PC-9 (cell line): ENCODE results near the gene XXYLT1. TPM values are rescaled to one million over a fixed set of nuclear protein-coding genes. Genes with fewer than 3 reads are reported as not detected.
"Not testable (repeated sequence)": the region's sequence is repeated elsewhere in the genome, so short reads cannot be mapped to it uniquely, and the experiment has no call there.

Experiments
- BruUV-seq: library from RNA; stranded (reverse); fragments of 400-500 nt; replicated peaks from 2 replicates; lab custom pipeline; 2021; lab: Mats Ljungman, UMichigan
- CTCF ChIA-PET: fragments of 300-600 bp; sonication (Branson Sonifier 250); formaldehyde crosslinking; loops from one replicate; lab custom pipeline; 2022; ENCODE audit warnings: antibody characterized with exemption; lab: Charles Lee
- POLR2A ChIA-PET: fragments of 300-600 bp; sonication (Branson Sonifier 250); formaldehyde crosslinking; loops from one replicate; lab custom pipeline; 2022; ENCODE audit warnings: antibody characterized with exemption; ENCODE audit not compliant: unreplicated experiment; lab: Charles Lee
- DNase-seq, 2 experiments: peaks; one replicate each; pipeline versions ENCODE4 v3.0.0 to v3.0.0-alpha.2; 2015 to 2022; ENCODE audit warnings: mixed read lengths in 1 of 2
- H2AFZ ChIP-seq: fragments of 200-600 bp; sonication (generic); 2 replicates; pipeline ENCODE4 v1.8.1; 2017; ENCODE audit warnings: antibody characterized with exemption
- H3F3A ChIP-seq: fragments of 200-600 bp; sonication (generic); 2 replicates; pipeline ENCODE4 v1.8.1; 2017; ENCODE audit warnings: antibody characterized with exemption, mild to moderate bottlenecking, low read depth; ENCODE audit not compliant: insufficient read depth
- H3K27ac ChIP-seq: fragments of 200-600 bp; sonication (generic); 2 replicates; pipeline ENCODE4 v1.6.1; 2016; ENCODE audit warnings: mixed run types
- H3K27me3 ChIP-seq: fragments of 200-600 bp; sonication (generic); 2 replicates; pipeline ENCODE4 v1.6.1; 2016; ENCODE audit warnings: low read depth, mixed run types; ENCODE audit not compliant: insufficient read depth
- H3K36me3 ChIP-seq: fragments of 200-600 bp; sonication (generic); 2 replicates; pipeline ENCODE4 v1.6.1; 2016; ENCODE audit warnings: low read depth, mixed run types
- H3K4me1 ChIP-seq: fragments of 200-600 bp; sonication (generic); replicated peaks from 2 replicates; pipeline ENCODE4 v1.6.1; 2016; ENCODE audit warnings: mixed run types; ENCODE audit not compliant: insufficient read depth
- H3K4me2 ChIP-seq: fragments of 200-600 bp; sonication (generic); 2 replicates; pipeline ENCODE4 v1.6.1; 2017; ENCODE audit warnings: mixed run types
- H3K4me3 ChIP-seq: fragments of 200-600 bp; sonication (generic); 2 replicates; pipeline ENCODE4 v1.6.1; 2016; ENCODE audit warnings: mixed run types
- H3K79me2 ChIP-seq: fragments of 200-600 bp; sonication (generic); 2 replicates; pipeline ENCODE4 v1.6.1; 2017; ENCODE audit warnings: low read depth, mixed run types
- H3K9me2 ChIP-seq: fragments of 200-600 bp; sonication (generic); 2 replicates; pipeline ENCODE4 v1.8.1; 2017; ENCODE audit warnings: mild to moderate bottlenecking; ENCODE audit not compliant: insufficient read depth
- H3K9me3 ChIP-seq: fragments of 200-600 bp; sonication (generic); 2 replicates; pipeline ENCODE4 v1.8.1; 2016; ENCODE audit warnings: low read depth; ENCODE audit not compliant: insufficient read depth
- H4K20me1 ChIP-seq: fragments of 200-600 bp; sonication (generic); 2 replicates; pipeline ENCODE4 v1.8.1; 2017; ENCODE audit not compliant: insufficient read depth
- CTCF ChIP-seq: fragments of 200-600 bp; sonication (generic); conservative IDR thresholded peaks from 2 replicates; pipeline ENCODE4 v1.6.1; 2017; ENCODE audit warnings: mixed run types, antibody characterized with exemption, mild to moderate bottlenecking, moderate library complexity
- EZH2 ChIP-seq: fragments of 200-600 bp; sonication (generic); IDR thresholded peaks from 2 replicates; pipeline ENCODE4 v1.8.0; 2017; ENCODE audit warnings: antibody characterized with exemption, low read depth
- intact Hi-C: fragments of 100-400 bp; cut with micrococcal nuclease; formaldehyde crosslinking; loops from one replicate; pipeline ENCODE4 v1.10.0; 2022; ENCODE audit not compliant: unreplicated experiment
- total RNA-seq: library from RNA; stranded (reverse); gene quantifications from 2 replicates; pipeline ENCODE4 v1.2.3, GENCODE V29; 2021

The XXYLT1 gene
- total RNA-seq, 1 experiment from 2014 or later: 13.3 TPM

- Histone ChIP-seq H3K4me2 (no peak overlapping the region), H3K27me3 (no peaks in the 10 kb centered on the region), H3K4me1 (no peaks in the 10 kb centered on the region), H3K4me3 (no peak overlapping the region), H3K9me3 (no peaks in the 10 kb centered on the region), H3F3A (no peaks in the 10 kb centered on the region; the same call in 1 of the 2 replicates), H3K36me3 (no peaks in the 10 kb centered on the region), H3K27ac (no peak overlapping the region), H3K79me2 (no peaks in the 10 kb centered on the region), H4K20me1 (no peaks in the 10 kb centered on the region), H2AFZ (no peak overlapping the region), H3K9me2 (no peaks in the 10 kb centered on the region)
- DNase-seq: no peak
- ChIA-PET CTCF (interaction anchor here (0.6 kb wide), 1 partner anchor 45 kb away, joined by 5 read pairs; no protein-coding TSS in a partner anchor), POLR2A (no interaction called here)
- TF ChIP-seq CTCF (no peak), EZH2 (no peak)
- no TSS peak for BruUV-seq
- intact Hi-C loops: no loop called here
Observed at GRCh38 chr3:195221015-195221853, 49.7 kb downstream of the XXYLT1 start.

GRCh38 chr3:195219351-195220230, 51.4 kb downstream of the XXYLT1 start:
- H3K27me3 ChIP-seq: no peaks in the 10 kb centered on the region
- intact Hi-C loops: no loop called here
- no peaks in the 10 kb centered on the region for H4K20me1 ChIP-seq
- no peaks in the 10 kb centered on the region for H3K36me3 ChIP-seq
- H2AFZ ChIP-seq: no peak overlapping the region
- H3K4me3 ChIP-seq: no peak overlapping the region
- ChIA-PET CTCF (no interaction called here), POLR2A (no interaction called here)
- H3K4me1 ChIP-seq: no peaks in the 10 kb centered on the region
- H3K4me2 ChIP-seq: no peak overlapping the region
- H3K9me2 ChIP-seq: no peaks in the 10 kb centered on the region
- DNase-seq: no peak
- H3K9me3 ChIP-seq: no peaks in the 10 kb centered on the region
- H3K79me2 ChIP-seq: no peaks in the 10 kb centered on the region
- TF ChIP-seq EZH2: no peak
- no peak for TF ChIP-seq CTCF
- H3K27ac ChIP-seq: no peak overlapping the region
- no peaks in the 10 kb centered on the region; the same call in 1 of the 2 replicates for H3F3A ChIP-seq
- no TSS peak for BruUV-seq

GRCh38 chr3:195218331-195218730, 52.6 kb downstream of the XXYLT1 start:
- H3K4me2 ChIP-seq, H3K27me3 ChIP-seq, CTCF ChIA-PET, H3K36me3 ChIP-seq, BruUV-seq, DNase-seq, H3K4me1 ChIP-seq, H3K4me3 ChIP-seq, H3F3A ChIP-seq, H2AFZ ChIP-seq, H3K27ac ChIP-seq, H4K20me1 ChIP-seq, H3K9me2 ChIP-seq, H3K79me2 ChIP-seq, intact Hi-C loops, H3K9me3 ChIP-seq, POLR2A ChIA-PET: not testable (repeated sequence)

- BruUV-seq, H2AFZ ChIP-seq, DNase-seq, intact Hi-C loops, H3K4me2 ChIP-seq, H3F3A ChIP-seq, H3K4me3 ChIP-seq, H3K9me2 ChIP-seq, H3K27ac ChIP-seq, H3K79me2 ChIP-seq, H3K4me1 ChIP-seq, H3K36me3 ChIP-seq, H3K27me3 ChIP-seq, H3K9me3 ChIP-seq, POLR2A ChIA-PET, CTCF ChIA-PET, H4K20me1 ChIP-seq: not testable (repeated sequence)
Observed at GRCh38 chr3:195215576-195215975, 55.4 kb downstream of the XXYLT1 start.
